K562 (cell line): ENCODE measurements around the gene COL9A2. TPM values are rescaled to one million over a fixed set of nuclear protein-coding genes. Genes with fewer than 3 reads are reported as not detected.
A peak's percentile ranks its signal among the peaks of the same experiment; 100 is the strongest.

Source experiments
- ATAC-seq: fragments of 200-7000 bp; cut with Tn5 transposase; 3 replicates; pipeline ENCODE4 v1.9.1; 2020; ENCODE audit warnings: moderate library complexity
- BruUV-seq: library from RNA; stranded (reverse); fragments of 400-500 nt; replicated peaks from 2 replicates; lab custom pipeline; 2021; lab: Mats Ljungman, UMichigan
- CTCF ChIA-PET: fragments of 300-600 bp; formaldehyde crosslinking; extraction: SDS; loops from one replicate; lab custom pipeline; 2021; ENCODE audit warnings: low intra/inter-chr PET ratio; lab: Yijun Ruan, JAX
- POLR2A ChIA-PET: fragments of 300-600, 350-650 bp; sonication (Branson Sonifier 250); formaldehyde crosslinking; extraction: SDS; loops from one replicate; lab custom pipeline; 2021; ENCODE audit warnings: antibody characterized with exemption, inconsistent platforms; lab: Yijun Ruan, JAX
- DNase-seq, 4 experiments: peaks; one replicate each; pipeline versions ENCODE4 v3.0.0 to v3.0.0-alpha.2; 2011 to 2018; ENCODE audit warnings: low spot score in 3 of 4, mixed read lengths in 3 of 4; ENCODE audit errors: extremely low read depth in 1 of 4
- FAIRE-seq: peaks from 2 replicates; lab custom pipeline; 2011; peaks lifted over from hg19 to GRCh38; lab: Jason Lieb, UNC
- H2AFZ ChIP-seq: 2 replicates; pipeline ENCODE4 v1.6.0; 2011; ENCODE audit warnings: low read depth, low read length, control low read depth, inconsistent platforms
- H3K27ac ChIP-seq: fragments of 200-600 bp; 3 replicates; pipeline ENCODE4 v1.8.0; 2011; ENCODE audit warnings: low read depth, mild to moderate bottlenecking, control low read depth, inconsistent platforms, low read length, moderate library complexity, mixed read lengths; ENCODE audit errors: extremely low read depth
- H3K27me3 ChIP-seq, 2 experiments: fragments of 300-600 bp in 1 of 2; 2 replicates in 1 of 2; 3 replicates in 1 of 2; pipeline versions ENCODE4 v1.6.0 to v1.8.0; 2011; ENCODE audit warnings: inconsistent platforms in 2 of 2, low read length in 2 of 2, mild to moderate bottlenecking in 1 of 2, mixed read lengths in 1 of 2, moderate library complexity in 1 of 2; ENCODE audit not compliant: control insufficient read depth in 2 of 2, insufficient read depth in 2 of 2
- H3K36me3 ChIP-seq: fragments of 300-600 bp; 3 replicates; pipeline ENCODE4 v1.8.0; 2011; ENCODE audit warnings: mild to moderate bottlenecking, low read length, inconsistent platforms; ENCODE audit not compliant: control insufficient read depth, insufficient read depth
- H3K4me1 ChIP-seq, 2 experiments: fragments of 200-600 bp in 1 of 2; replicated peaks in 1 of 2; 2 replicates in 1 of 2; 3 replicates in 1 of 2; pipeline versions ENCODE4 v1.5.1 to v1.8.0; 2011; ENCODE audit warnings: inconsistent platforms in 2 of 2, low read length in 2 of 2, mild to moderate bottlenecking in 1 of 2, mixed read lengths in 1 of 2, moderate library complexity in 1 of 2; ENCODE audit not compliant: control insufficient read depth in 2 of 2, insufficient read depth in 2 of 2
- H3K4me2 ChIP-seq: 2 replicates; pipeline ENCODE4 v1.6.1; 2011; ENCODE audit warnings: low read length, control low read depth, inconsistent platforms, mixed read lengths; ENCODE audit not compliant: insufficient read depth
- H3K4me3 ChIP-seq: fragments of 200-600 bp; sonication (generic), shearing (Covaris generic); 2 replicates; pipeline ENCODE4 v1.5.1; 2016; ENCODE audit warnings: control low read depth, inconsistent platforms
- H3K79me2 ChIP-seq: fragments of 200-600 bp; 3 replicates; pipeline ENCODE4 v1.8.0; 2011; ENCODE audit warnings: low read length, inconsistent platforms; ENCODE audit not compliant: control insufficient read depth, insufficient read depth
- H3K9ac ChIP-seq, 2 experiments: 2 replicates each; pipeline versions ENCODE4 v1.6.0 to v1.6.1; 2011; ENCODE audit warnings: low read depth in 2 of 2, low read length in 2 of 2, control low read depth in 1 of 2, inconsistent platforms in 1 of 2, mild to moderate bottlenecking in 1 of 2, mixed read lengths in 1 of 2; ENCODE audit not compliant: insufficient read depth in 1 of 2
- H3K9me1 ChIP-seq: one replicate; pipeline ENCODE4 v1.6.0; 2011; ENCODE audit warnings: inconsistent platforms, mild to moderate bottlenecking, low read length, moderate library complexity; ENCODE audit not compliant: control insufficient read depth, insufficient read depth
- H3K9me3 ChIP-seq: replicated peaks from 2 replicates; pipeline ENCODE4 v1.5.1; 2011; ENCODE audit warnings: low read depth, low read length, inconsistent platforms; ENCODE audit not compliant: control insufficient read depth, insufficient read depth
- H4K20me1 ChIP-seq: replicated peaks from 2 replicates; pipeline ENCODE4 v1.6.1; 2011; ENCODE audit warnings: low read length, inconsistent platforms, mixed read lengths; ENCODE audit not compliant: control insufficient read depth, insufficient read depth
- ADNP ChIP-seq: fragments of 200-800 bp; sonication (Bioruptor generic); IDR thresholded peaks from 2 replicates; pipeline ENCODE4 v1.6.1; 2016; ENCODE audit warnings: missing genetic modification characterization, missing compliant biosample characterization
- BCOR ChIP-seq: fragments of 450-650 bp; IDR thresholded peaks from 2 replicates; pipeline ENCODE4 v1.6.1; 2016
- CBX3 ChIP-seq, 2 experiments: IDR thresholded peaks; 1 replicate in 1 of 2; 2 replicates in 1 of 2; pipeline ENCODE4 v1.6.1; 2012; ENCODE audit warnings: inconsistent platforms in 2 of 2, low read length in 2 of 2, borderline replicate concordance in 1 of 2, control low read depth in 1 of 2
- HDAC2 ChIP-seq: fragments of 450-650 bp; IDR thresholded peaks from 2 replicates; pipeline ENCODE4 v1.6.1; 2016; ENCODE audit warnings: mild to moderate bottlenecking
- KDM1A ChIP-seq, 2 experiments: fragments of 450-650 bp; IDR thresholded peaks; 2 replicates each; pipeline ENCODE4 v1.6.1; 2016; ENCODE audit warnings: mild to moderate bottlenecking in 2 of 2
- RAD51 ChIP-seq: fragments of 450-650 bp; IDR thresholded peaks from 2 replicates; pipeline ENCODE4 v1.7.1; 2016; ENCODE audit warnings: low read depth, mild to moderate bottlenecking, borderline replicate concordance
- RBM25 ChIP-seq: fragments of 200-400 bp; formaldehyde crosslinking; IDR thresholded peaks from 2 replicates; pipeline ENCODE4 v1.6.1; 2018; ENCODE audit warnings: low read length, low read depth, moderate library complexity; ENCODE audit not compliant: severe bottlenecking
- RCOR1 ChIP-seq, 2 experiments: IDR thresholded peaks; 2 replicates each; pipeline ENCODE4 v1.6.1; 2012; ENCODE audit warnings: low read depth in 2 of 2, low read length in 2 of 2, borderline replicate concordance in 1 of 2, improper control_type of control experiment in 1 of 2
- RNF2 ChIP-seq: sonication (generic); IDR thresholded peaks from 2 replicates; pipeline ENCODE4 v1.6.1; 2016
- SMARCA5 ChIP-seq: fragments of 450-650 bp; IDR thresholded peaks from 2 replicates; pipeline ENCODE4 v1.6.1; 2016
- TAF1 ChIP-seq: IDR thresholded peaks from 2 replicates; pipeline ENCODE4 v1.6.1; 2011; ENCODE audit warnings: mild to moderate bottlenecking, low read length, moderate library complexity; ENCODE audit not compliant: insufficient read depth, control insufficient read depth, severe bottlenecking; ENCODE audit errors: extremely low read depth
- TEAD4 ChIP-seq, 2 experiments: sonication (generic) in 1 of 2; formaldehyde crosslinking in 1 of 2; IDR thresholded peaks; 2 replicates each; pipeline versions ENCODE4 v1.6.1 to v1.8.0; 2012 to 2022; ENCODE audit warnings: borderline replicate concordance in 1 of 2, inconsistent platforms in 1 of 2, low read length in 1 of 2, mild to moderate bottlenecking in 1 of 2, missing genetic modification reagents in 1 of 2
- TRIM24 ChIP-seq, 2 experiments: fragments of 450-650 bp; IDR thresholded peaks; 2 replicates each; pipeline ENCODE4 v1.6.1; 2016
- TRIM28 ChIP-seq: fragments of 450-650 bp; IDR thresholded peaks from 2 replicates; pipeline ENCODE4 v1.6.1; 2017
- ZC3H8 ChIP-seq: fragments of 450-650 bp; IDR thresholded peaks from 2 replicates; pipeline ENCODE4 v1.6.1; 2017
- in situ Hi-C: fragments of 300-500 bp; cut with MboI; formaldehyde crosslinking; loops from 4 replicates; pipeline ENCODE4 v1.15.0; 2018; ENCODE audit warnings: inconsistent platforms, mixed read lengths
- intact Hi-C: fragments of 100-400 bp; cut with micrococcal nuclease; formaldehyde crosslinking; loops from 2 replicates; pipeline ENCODE4 v1.14.2; 2022
- polyA plus RNA-seq, 8 experiments: library from polyadenylated mRNA; depleted of rRNA in 4 of 8; stranded (reverse) in 5 of 8; unstranded in 3 of 8; fragments of >200 nt; fragmentation: Nextera tagmentation in 2 of 8; fragmentation: Illumina TruSeq in 1 of 8; extraction: Ambion mirVana in 2 of 8; extraction: Trizol in 1 of 8; gene quantifications; 2 replicates each; pipeline versions ENCODE4 v1.2.1 to v1.2.3, GENCODE V29; 2011 to 2014; ENCODE audit warnings: inconsistent platforms in 1 of 8, missing spikeins in 1 of 8
- total RNA-seq, 7 experiments: library from RNA; depleted of rRNA in 6 of 7; stranded (reverse); fragments of >200 nt in 6 of 7; fragmentation: Illumina TruSeq in 2 of 7; extraction: Trizol in 2 of 7; gene quantifications; 2 replicates each; pipeline versions ENCODE4 v1.2.1 to v1.2.3, GENCODE V29; 2011 to 2021; ENCODE audit warnings: low replicate concordance in 1 of 7

The COL9A2 gene
- total and polyA plus RNA-seq, 9 of the 15 experiments (the other 6 are each of a cell fraction or from before 2014, with no cell fraction given) = 0.03 to 2.2 (median 0.31) TPM

- POLR2A ChIA-PET = no interaction called here
- TF ChIP-seq ADNP (tag) (peak; percentile 68; the same call in 1 of the 2 replicates), RAD51 (peak; percentile 15; the same call in 1 of the 2 replicates), KDM1A (IDR thresholded peaks at IDR 0.05) (peak; percentile 66 to 79), BCOR (peak; percentile 96), RBM25 (peak; percentile 90), RNF2 (no peak), RCOR1 (IDR thresholded peaks at IDR 0.05; ENCODE audit: borderline replicate concordance in 1 of 2, low read depth in 2 of 2, low read length in 2 of 2) (peak in 1 of 2 experiments; percentile 35; a peak in 1 of 4 replicates), TAF1 (no peak), HDAC2 (peak; percentile 75; the same call in 1 of the 2 replicates), ZC3H8 (no peak), TRIM28 (peak; percentile 98), SMARCA5 (peak; percentile 86), TEAD4 (IDR thresholded peaks at IDR 0.05; ENCODE audit: low read length) (no peak), TEAD4 (CRISPR knock-in tag; IDR thresholded peaks at IDR 0.05; ENCODE audit: borderline replicate concordance) (no peak), TRIM24 (IDR thresholded peaks at IDR 0.05) (peak in 1 of 2 experiments; percentile 60; a peak in 1 of 4 replicates), CBX3 (IDR thresholded peaks at IDR 0.05; ENCODE audit: borderline replicate concordance in 1 of 2, low read length in 2 of 2) (peak in 1 of 2 experiments; percentile 84; a peak in 1 of 3 replicates)
These were observed 40.5 kb upstream of the COL9A2 start for GRCh38 chr1:40357625-40358024.

More at GRCh38 chr1:40357625-40358024, 40.5 kb upstream of the COL9A2 start:
- Histone ChIP-seq H3K4me1 (no peaks in the 10 kb centered on the region; a peak in 1 of 5 replicates), H3K27ac (no peak overlapping the region), H3K36me3 (no peaks in the 10 kb centered on the region), H3K9me1 (no peaks in the 10 kb centered on the region), H3K4me3 (no peak overlapping the region), H3K27me3 (no peaks in the 10 kb centered on the region), H3K9me3 (no peaks in the 10 kb centered on the region), H2AFZ (no peak overlapping the region), H3K4me2 (no peak overlapping the region), H3K79me2 (no peaks in the 10 kb centered on the region), H4K20me1 (no peaks in the 10 kb centered on the region), H3K9ac (no peak overlapping the region)
- DNase-seq (no peak), ATAC-seq (no peak), FAIRE-seq (no peak)
- intact Hi-C loops (no loop called here), in situ Hi-C loops (no loop called here)
- BruUV-seq = no TSS peak
- CTCF ChIA-PET = no interaction called here
